HG02798 (cell line): ENCODE data around the gene ZNF710.
A peak's percentile ranks its signal among the peaks of the same experiment; 100 is the strongest.
"Not testable (repeated sequence)": the region's sequence is repeated elsewhere in the genome, so short reads cannot be mapped to it uniquely, and the experiment has no call there.

Experiments used
- ATAC-seq: cut with Tn5 transposase; IDR thresholded peaks from one replicate; pipeline ENCODE4 v1.9.1; 2021; ENCODE audit warnings: mild to moderate bottlenecking; ENCODE audit not compliant: unreplicated experiment, poor library complexity

ZNF710 gene

GRCh38 chr15:90001062-90001682 lies at the start of gene ZNF710:
Gene ZNF710 (plus strand): TSS chr15:90001324. CDS start chr15:90067138, 65,814 bp downstream.
- peak; percentile 18 for ATAC-seq

DNA sequence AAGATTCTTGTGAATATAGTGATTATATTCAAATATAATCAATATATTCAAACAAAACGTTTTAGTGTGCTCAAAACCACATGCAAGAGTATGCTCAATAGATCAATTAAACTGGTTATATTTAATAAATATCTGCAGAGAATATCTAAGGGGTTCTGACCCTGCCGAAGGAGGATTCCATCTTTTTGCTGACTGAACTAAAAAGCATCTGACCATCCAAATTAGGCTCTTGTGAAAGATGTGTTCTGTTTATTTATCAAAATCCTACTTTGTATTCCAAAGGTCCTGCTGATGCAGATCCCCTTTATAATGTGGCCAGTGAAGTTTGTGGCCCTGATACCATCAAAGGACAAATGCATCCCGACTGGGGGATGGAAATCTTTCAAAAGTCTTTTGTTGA lies 46.6 kb upstream of the ZNF710 start:
- ATAC-seq: no peak

GRCh38 chr15:89955449-89955998 lies 45.6 kb upstream of the ZNF710 start:
- not testable (repeated sequence) for ATAC-seq

DNA sequence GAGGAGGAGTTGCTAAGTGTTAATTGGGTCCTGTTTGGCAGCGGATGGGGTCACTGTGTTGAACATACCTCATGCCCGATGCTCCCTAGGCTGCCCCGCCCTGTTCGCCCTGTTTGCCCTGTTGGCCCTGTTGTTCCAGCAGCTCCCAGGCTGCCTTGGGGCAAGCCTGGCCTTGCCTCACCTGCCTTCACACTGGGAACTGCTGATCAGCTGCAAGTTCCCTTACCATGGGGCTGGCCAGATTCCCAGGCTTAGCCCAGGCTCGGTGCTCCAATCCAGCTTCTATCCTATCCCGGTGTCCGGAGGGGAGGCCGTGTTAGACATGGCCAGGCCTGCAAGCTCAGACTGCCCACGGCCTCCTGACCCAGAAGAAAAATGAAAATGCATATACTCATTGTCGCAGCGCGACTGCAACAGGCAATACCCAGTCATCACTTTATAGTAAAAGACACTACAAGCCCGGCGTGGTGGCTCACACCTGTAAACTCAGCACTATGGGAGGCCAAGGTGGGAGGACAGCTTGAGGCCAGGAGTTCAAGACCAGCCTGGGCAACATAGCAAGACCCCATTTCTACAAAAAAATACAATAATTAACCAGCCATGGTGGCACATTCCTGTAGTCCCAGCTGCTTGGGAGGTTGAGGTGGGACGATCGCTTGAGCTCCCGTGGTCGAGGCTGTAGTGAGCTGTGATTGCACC lies 42.9 kb upstream of the ZNF710 start:
- no peak for ATAC-seq

GRCh38 chr15:89963301-89964231 lies 37.6 kb upstream of the ZNF710 start:
- no peak for ATAC-seq

DNA sequence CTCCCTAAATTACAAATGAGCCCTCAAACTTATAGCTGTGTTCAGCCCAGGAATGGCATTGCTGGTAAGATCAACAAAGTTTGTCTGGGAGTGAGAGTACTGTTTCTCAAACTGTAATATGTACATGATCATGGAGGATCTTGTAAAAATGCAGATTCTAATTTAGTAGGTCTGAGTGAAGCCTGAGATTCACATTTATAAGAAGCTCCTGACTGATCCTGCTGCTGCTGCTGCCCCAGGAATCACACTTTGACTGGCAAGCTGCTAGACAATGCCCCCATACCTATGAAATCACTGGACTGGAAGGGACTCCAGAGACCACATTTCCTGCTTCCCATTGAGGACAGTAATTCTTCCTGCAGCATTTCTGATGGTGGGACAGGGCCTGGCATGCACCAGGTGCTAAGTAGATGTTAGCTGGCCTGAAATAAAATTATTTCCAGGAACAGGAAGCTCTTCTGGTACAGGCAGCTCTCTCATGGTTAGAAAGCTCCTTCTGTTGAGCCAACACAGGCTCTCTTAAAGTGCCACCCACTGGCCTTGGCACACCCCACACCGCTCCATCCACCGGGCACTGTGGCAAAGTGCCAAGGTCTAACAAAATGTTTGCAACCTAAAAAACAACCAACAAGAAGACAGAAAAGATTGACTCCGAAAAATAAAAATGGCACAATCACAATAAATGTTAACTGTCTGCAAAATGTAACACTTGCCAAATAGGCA lies 36.7 kb upstream of the ZNF710 start:
- no peak for ATAC-seq

- no peak for ATAC-seq
Observed at GRCh38 chr15:89967881-89968280, 33.2 kb upstream of the ZNF710 start.

DNA sequence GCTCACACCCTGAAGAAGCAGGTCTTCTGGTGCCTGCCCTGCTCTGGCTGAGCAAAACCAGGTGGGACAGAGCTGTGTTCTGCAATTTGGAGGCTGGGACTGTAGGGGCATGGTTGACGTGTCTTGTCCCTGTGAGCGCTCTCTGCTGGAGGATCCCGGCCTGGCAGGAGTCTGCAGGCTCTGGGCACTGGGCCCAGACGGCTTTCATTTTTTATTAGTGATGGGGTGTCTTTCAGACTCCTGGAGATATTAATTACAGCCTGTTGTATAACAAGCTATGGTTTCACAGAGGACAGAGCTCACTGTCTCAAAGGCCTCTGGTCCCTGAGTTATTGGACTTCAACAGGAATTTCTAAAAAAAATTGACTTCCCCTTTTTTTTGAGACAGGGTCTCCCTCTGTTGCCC lies 29.5 kb upstream of the ZNF710 start:
- ATAC-seq: peak; percentile 95

GRCh38 chr15:89972085-89972484 lies 29.0 kb upstream of the ZNF710 start:
- no peak for ATAC-seq

GRCh38 chr15:89975482-89976245 lies 25.5 kb upstream of the ZNF710 start:
- ATAC-seq: no peak

- ATAC-seq: no peak
Observed at GRCh38 chr15:89976246-89976600, 24.9 kb upstream of the ZNF710 start.

GRCh38 chr15:89977836-89978235 lies 23.3 kb upstream of the ZNF710 start:
- not testable (repeated sequence) for ATAC-seq

DNA sequence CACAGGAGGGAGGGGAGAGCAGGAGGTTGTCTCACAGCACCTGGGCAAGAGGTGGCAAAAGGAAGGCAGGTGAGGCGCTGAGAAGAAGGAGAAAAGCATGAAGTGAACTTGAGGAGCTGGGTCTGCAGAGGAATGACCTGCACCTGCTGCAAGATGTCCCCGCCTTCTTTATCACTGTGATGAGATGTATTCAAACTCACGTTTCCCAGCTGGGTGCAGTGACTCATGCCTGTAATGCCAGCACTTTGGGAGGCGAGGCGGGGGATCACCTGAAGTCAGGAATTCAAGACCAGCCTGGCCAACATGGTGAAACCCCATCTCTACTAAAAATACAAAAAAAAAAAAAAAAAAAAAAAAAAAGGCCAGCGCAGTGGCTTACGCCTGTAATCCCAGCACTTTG lies 22.2 kb upstream of the ZNF710 start:
- no peak for ATAC-seq

DNA sequence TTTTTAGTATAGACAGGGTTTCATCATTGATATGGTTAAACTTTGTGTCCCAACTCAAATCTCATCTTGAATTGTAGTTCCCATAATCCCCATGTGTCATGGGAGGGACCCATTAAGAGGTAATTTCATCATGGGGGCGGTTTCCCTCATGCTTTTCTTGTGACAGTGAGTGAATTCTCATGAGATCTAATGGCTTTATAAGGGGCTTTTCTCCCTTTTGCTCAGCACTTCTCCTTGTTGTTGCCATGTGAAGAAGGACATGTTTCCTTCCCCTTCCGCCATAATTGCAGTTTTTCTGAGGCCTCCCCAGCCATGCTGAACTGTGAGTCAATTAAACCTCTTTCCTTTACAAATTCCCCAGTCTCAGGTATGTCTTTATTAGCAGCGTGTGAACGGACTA lies 20.2 kb upstream of the ZNF710 start:
- no peak for ATAC-seq

GRCh38 chr15:89982315-89983055 lies 18.6 kb upstream of the ZNF710 start:
- ATAC-seq: no peak

GRCh38 chr15:89984001-89984400 lies 17.1 kb upstream of the ZNF710 start:
- no peak for ATAC-seq

GRCh38 chr15:89984421-89985010 lies 16.6 kb upstream of the ZNF710 start:
- ATAC-seq: no peak

- ATAC-seq: no peak
Observed at GRCh38 chr15:89985111-89985510, 16.0 kb upstream of the ZNF710 start.
